Fibroblast of mammary gland (primary cell): ENCODE results near the gene CDKAL1.
A peak's percentile ranks its signal among the peaks of the same experiment; 100 is the strongest.

ENCODE experiments used
- DNase-seq: peaks from one replicate; pipeline ENCODE4 v3.0.0-alpha.2; 2010; ENCODE audit warnings: low read depth
- H3K4me3 ChIP-seq: 2 replicates; pipeline ENCODE4 v1.5.1; 2011; ENCODE audit warnings: low read depth, mild to moderate bottlenecking, low read length, moderate library complexity; ENCODE audit not compliant: control insufficient read depth
- CTCF ChIP-seq: conservative IDR thresholded peaks from 2 replicates; pipeline ENCODE4 v1.5.1; 2011; ENCODE audit warnings: low read depth, low read length, inconsistent platforms; ENCODE audit not compliant: control insufficient read depth, insufficient read depth

Gene CDKAL1

GRCh38 chr6:20769631-20770030, 235.4 kb downstream of the CDKAL1 start:
- H3K4me3 ChIP-seq: no peak overlapping the region
- DNase-seq: no peak
- TF ChIP-seq CTCF: no peak

GRCh38 chr6:20770773-20771172, 236.5 kb downstream of the CDKAL1 start:
- no peak for TF ChIP-seq CTCF
- H3K4me3 ChIP-seq: no peak overlapping the region
- DNase-seq: peak; percentile 55

DNA sequence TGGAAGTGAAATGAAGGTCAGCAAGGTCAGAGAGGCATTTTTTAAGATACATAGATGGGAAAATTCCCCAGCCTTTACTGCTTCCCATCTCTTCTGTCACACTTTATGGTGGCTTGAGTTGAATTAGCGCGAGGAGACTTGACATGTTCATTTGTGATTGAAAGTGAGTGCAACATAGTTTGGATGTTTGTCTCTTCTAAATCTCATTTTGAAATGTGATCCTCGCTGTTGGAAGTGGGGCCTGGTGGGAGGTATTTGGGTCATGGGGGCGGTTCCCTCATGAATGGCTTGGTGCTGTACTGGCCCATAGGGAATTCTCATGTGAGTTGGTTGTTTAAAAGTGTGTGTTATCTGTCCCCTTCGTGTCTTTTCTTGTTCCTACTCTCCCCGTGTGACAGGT, 237.2 kb downstream of the CDKAL1 start:
- DNase-seq: no peak
- H3K4me3 ChIP-seq: no peak overlapping the region
- TF ChIP-seq CTCF: no peak

GRCh38 chr6:20773822-20774221, 239.6 kb downstream of the CDKAL1 start:
- DNase-seq: no peak
- no peak for TF ChIP-seq CTCF
- no peak overlapping the region for H3K4me3 ChIP-seq

GRCh38 chr6:20775981-20776380, 241.7 kb downstream of the CDKAL1 start:
- TF ChIP-seq CTCF: no peak
- no peak for DNase-seq
- H3K4me3 ChIP-seq: no peak overlapping the region

DNA sequence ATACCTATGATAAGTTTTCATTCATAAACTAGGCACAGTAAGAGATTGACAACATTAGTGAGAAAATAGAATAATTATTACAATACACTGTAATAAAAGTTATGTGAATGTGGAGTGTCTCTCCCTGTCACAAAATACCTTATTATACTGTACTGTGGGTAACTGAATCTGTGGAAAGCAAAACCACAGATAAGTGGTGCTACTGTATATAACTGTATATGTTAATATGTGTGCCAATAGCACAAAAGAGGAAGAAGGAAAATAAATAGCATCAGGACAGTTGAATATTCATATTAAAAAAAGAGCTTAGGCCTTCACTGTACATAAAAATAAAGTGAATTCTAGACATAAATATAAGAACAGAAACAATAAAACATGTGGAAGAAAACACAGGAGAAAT, 243.5 kb downstream of the CDKAL1 start:
- no peak for TF ChIP-seq CTCF
- no peak for DNase-seq

DNA sequence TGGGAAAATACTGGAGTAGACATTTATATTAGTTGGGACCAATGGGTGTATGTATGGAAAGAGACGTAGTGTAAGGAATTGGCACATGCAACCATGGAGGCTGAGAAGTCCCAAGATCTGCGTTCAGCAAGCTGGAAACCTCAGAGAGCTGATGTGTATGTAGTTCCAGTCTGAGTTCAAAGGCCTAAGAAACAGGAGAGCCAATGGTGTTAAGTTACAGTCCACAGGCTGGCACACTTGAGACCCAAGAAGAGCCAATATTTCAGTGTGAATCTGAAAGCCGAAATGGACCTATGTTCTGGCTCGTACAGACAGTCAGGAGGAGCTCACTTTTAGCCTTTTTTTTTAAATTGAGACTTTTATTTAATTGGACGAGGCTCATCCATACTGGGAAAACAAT, 244.2 kb downstream of the CDKAL1 start:
- TF ChIP-seq CTCF: no peak

More for the DNA sequence above, 243.5 kb downstream of the CDKAL1 start:
- H3K4me3 ChIP-seq: no peak overlapping the region

More for the DNA sequence above, 244.2 kb downstream of the CDKAL1 start:
- H3K4me3 ChIP-seq: no peak overlapping the region
- DNase-seq: no peak
